Right atrium auricular region (tissue), 2 donors: ENCODE measurements around the gene UQCC3. TPM values are rescaled to one million over a fixed set of nuclear protein-coding genes. Genes with fewer than 3 reads are reported as not detected.
"Not testable (repeated sequence)": the region's sequence is repeated elsewhere in the genome, so short reads cannot be mapped to it uniquely, and the experiment has no call there.

Experiments used
- DNase-seq: peaks from one replicate; pipeline ENCODE4 v3.0.0-alpha.2; 2019; ENCODE audit warnings: low spot score
- H3K27ac ChIP-seq, 2 donors: fragments of 200-600 bp; sonication (generic); 1 replicate in 1 of 2; 2 replicates in 1 of 2; pipeline ENCODE4 v1.5.1; 2016 to 2019
- H3K27me3 ChIP-seq, 2 donors: fragments of 200-600 bp; sonication (generic); one replicate each; pipeline versions ENCODE4 v1.5.1 to v1.6.0; 2017 to 2019
- H3K36me3 ChIP-seq: fragments of 200-600 bp; sonication (generic); one replicate; pipeline ENCODE4 v1.5.1; 2016
- H3K4me1 ChIP-seq, 2 donors: fragments of 200-600 bp; sonication (generic); one replicate each; pipeline versions ENCODE4 v1.5.1 to v1.6.0; 2017 to 2019
- H3K4me3 ChIP-seq, 2 donors: fragments of 200-600 bp; sonication (generic); 1 replicate in 1 of 2; 2 replicates in 1 of 2; pipeline ENCODE4 v1.5.1; 2017 to 2019; ENCODE audit warnings: mild to moderate bottlenecking in 1 of 2, moderate library complexity in 1 of 2
- H3K9me3 ChIP-seq, 2 donors: fragments of 200-600 bp; sonication (generic); one replicate each; pipeline ENCODE4 v1.5.1; 2019
- CTCF ChIP-seq, 2 donors: fragments of 200-600 bp; sonication (generic); IDR thresholded peaks; one replicate each; pipeline ENCODE4 v1.5.1; 2019; ENCODE audit warnings: antibody characterized with exemption in 2 of 2
- total RNA-seq, 2 donors: library from RNA; depleted of rRNA; stranded (reverse); fragments of >200 nt; gene quantifications; one replicate each; pipeline ENCODE4 v1.1.0, GENCODE V29; 2016

Gene UQCC3
- total RNA-seq, 2 donors from 2014 or later = 5.0 to 8.7 TPM

GRCh38 chr11:62648967-62649364 lies 22.5 kb upstream of the UQCC3 start:
- no peak for TF ChIP-seq CTCF (IDR thresholded peaks at IDR 0.05)
- H3K4me1 ChIP-seq = peaks cover 0 to 42% of the 10 kb centered on the region in 2 donors
- no peaks in the 10 kb centered on the region for H3K27me3 ChIP-seq
- no peak overlapping the region for H3K4me3 ChIP-seq
- peaks cover 20% of the 10 kb centered on the region for H3K36me3 ChIP-seq
- H3K27ac ChIP-seq = no peak overlapping the region
- H3K9me3 ChIP-seq = no peaks in the 10 kb centered on the region
- no peak for DNase-seq

GRCh38 chr11:62649486-62649885 lies 22.0 kb upstream of the UQCC3 start:
- peaks cover 0 to 37% of the 10 kb centered on the region in 2 donors for H3K4me1 ChIP-seq
- no peak overlapping the region for H3K27ac ChIP-seq
- no peaks in the 10 kb centered on the region for H3K27me3 ChIP-seq
- peaks cover 20% of the 10 kb centered on the region for H3K36me3 ChIP-seq
- no peak for DNase-seq
- no peak overlapping the region for H3K4me3 ChIP-seq
- no peaks in the 10 kb centered on the region for H3K9me3 ChIP-seq
- TF ChIP-seq CTCF (IDR thresholded peaks at IDR 0.05) = no peak

- H3K27me3 ChIP-seq, DNase-seq, H3K27ac ChIP-seq, H3K9me3 ChIP-seq, H3K4me3 ChIP-seq: not testable (repeated sequence)
- Histone ChIP-seq H3K4me1 (peaks cover 0 to 29% of the 10 kb centered on the region in 2 donors), H3K36me3 (peaks cover 20% of the 10 kb centered on the region)
These were observed 21.2 kb upstream of the UQCC3 start for GRCh38 chr11:62650283-62650682.

- peaks cover 20% of the 10 kb centered on the region for H3K36me3 ChIP-seq
These were observed 19.1 kb upstream of the UQCC3 start for GRCh38 chr11:62652161-62653006.

GRCh38 chr11:62654297-62654696 lies 17.2 kb upstream of the UQCC3 start:
- peaks cover 5% of the 10 kb centered on the region for H3K36me3 ChIP-seq
- no peak for DNase-seq
- H3K4me3 ChIP-seq = no peak overlapping the region
- peaks cover 0 to 15% of the 10 kb centered on the region in 2 donors for H3K4me1 ChIP-seq
- H3K9me3 ChIP-seq = no peaks in the 10 kb centered on the region
- no peaks in the 10 kb centered on the region for H3K27me3 ChIP-seq
- no peak overlapping the region for H3K27ac ChIP-seq
- TF ChIP-seq CTCF (IDR thresholded peaks at IDR 0.05) = no peak

More at GRCh38 chr11:62652161-62653006, 19.1 kb upstream of the UQCC3 start:
- no peak for DNase-seq
- no peaks in the 10 kb centered on the region for H3K9me3 ChIP-seq
- H3K27ac ChIP-seq = peak overlapping the region; percentile 89 to 90
- peaks cover 0 to 15% of the 10 kb centered on the region in 2 donors for H3K4me1 ChIP-seq
- H3K4me3 ChIP-seq = peak overlapping the region; percentile 91 to 93
- H3K27me3 ChIP-seq = no peaks in the 10 kb centered on the region
- no peak for TF ChIP-seq CTCF (IDR thresholded peaks at IDR 0.05)

- Histone ChIP-seq H3K9me3 (no peaks in the 10 kb centered on the region), H3K27ac (no peak overlapping the region), H3K4me1 (peaks cover 0 to 8% of the 10 kb centered on the region in 2 donors), H3K27me3 (no peaks in the 10 kb centered on the region), H3K36me3 (no peaks in the 10 kb centered on the region), H3K4me3 (no peak overlapping the region)
- no peak for TF ChIP-seq CTCF (IDR thresholded peaks at IDR 0.05)
- DNase-seq = no peak
These were observed 14.6 kb upstream of the UQCC3 start for GRCh38 chr11:62656796-62657429.
